Keratinocyte (primary cell): ENCODE data around the gene ANAPC5. TPM values are rescaled to one million over a fixed set of nuclear protein-coding genes. Genes with fewer than 3 reads are reported as not detected.

ENCODE experiments used
- DNase-seq: peaks from one replicate; pipeline ENCODE4 v3.0.0-alpha.2; 2011; ENCODE audit warnings: low read depth, missing footprints, low spot score
- FAIRE-seq: peaks from 2 replicates; lab custom pipeline; 2011; peaks lifted over from hg19 to GRCh38; lab: Jason Lieb, UNC
- H2AFZ ChIP-seq: 2 replicates; pipeline ENCODE4 v1.6.0; 2012; ENCODE audit warnings: low read length, control low read depth, inconsistent platforms; ENCODE audit not compliant: control insufficient read depth
- H3K27ac ChIP-seq: 2 replicates; pipeline ENCODE4 v1.5.1; 2011; ENCODE audit warnings: low read length; ENCODE audit not compliant: control insufficient read depth, insufficient read depth
- H3K27me3 ChIP-seq: 3 replicates; pipeline ENCODE4 v1.6.0; 2011; ENCODE audit warnings: low read length; ENCODE audit not compliant: control insufficient read depth, insufficient read depth; ENCODE audit errors: extremely low read depth
- H3K36me3 ChIP-seq, 2 experiments: 2 replicates in 1 of 2; 3 replicates in 1 of 2; pipeline ENCODE4 v1.5.1; 2011; ENCODE audit warnings: low read length in 2 of 2, mild to moderate bottlenecking in 1 of 2; ENCODE audit not compliant: control insufficient read depth in 2 of 2, insufficient read depth in 2 of 2; ENCODE audit errors: extremely low read depth in 1 of 2
- H3K4me1 ChIP-seq: 3 replicates; pipeline ENCODE4 v1.5.1; 2011; ENCODE audit warnings: low read length; ENCODE audit not compliant: control insufficient read depth, insufficient read depth; ENCODE audit errors: extremely low read depth
- H3K4me2 ChIP-seq: 3 replicates; pipeline ENCODE4 v1.6.0; 2011; ENCODE audit warnings: low read depth, low read length; ENCODE audit not compliant: control insufficient read depth, insufficient read depth; ENCODE audit errors: extremely low read depth
- H3K4me3 ChIP-seq, 3 experiments: fragments of 200-600 bp in 1 of 3; sonication (generic) in 1 of 3; 2 replicates in 2 of 3; 3 replicates in 1 of 3; pipeline ENCODE4 v1.5.1; 2011 to 2016; ENCODE audit warnings: low read length in 3 of 3, mild to moderate bottlenecking in 3 of 3, control low read depth in 2 of 3, inconsistent platforms in 1 of 3, low read depth in 1 of 3, mixed read lengths in 1 of 3, mixed run types in 1 of 3, moderate library complexity in 1 of 3; ENCODE audit not compliant: control insufficient read depth in 2 of 3, insufficient read depth in 2 of 3; ENCODE audit errors: extremely low read depth in 1 of 3
- H3K79me2 ChIP-seq: 2 replicates; pipeline ENCODE4 v1.6.0; 2012; ENCODE audit warnings: low read length; ENCODE audit not compliant: control insufficient read depth, insufficient read depth
- H3K9ac ChIP-seq: 3 replicates; pipeline ENCODE4 v1.6.0; 2011; ENCODE audit warnings: low read length; ENCODE audit not compliant: control insufficient read depth, insufficient read depth; ENCODE audit errors: extremely low read depth
- H3K9me1 ChIP-seq: 3 replicates; pipeline ENCODE4 v1.6.0; 2011; ENCODE audit warnings: low read length; ENCODE audit not compliant: control insufficient read depth, insufficient read depth; ENCODE audit errors: extremely low read depth
- H3K9me3 ChIP-seq: 2 replicates; pipeline ENCODE4 v1.5.1; 2012; ENCODE audit warnings: low read depth, low read length; ENCODE audit not compliant: control insufficient read depth
- H4K20me1 ChIP-seq: 3 replicates; pipeline ENCODE4 v1.6.0; 2011; ENCODE audit warnings: low read length; ENCODE audit not compliant: control insufficient read depth, insufficient read depth; ENCODE audit errors: extremely low read depth
- EZH2 ChIP-seq: IDR thresholded peaks from one replicate; pipeline ENCODE4 v1.6.1; 2012; ENCODE audit warnings: inconsistent platforms, mild to moderate bottlenecking, low read length, moderate library complexity
- dilution Hi-C: fragments of 300-500 bp; cut with MboI; formaldehyde crosslinking; loops from one replicate; pipeline ENCODE4 v1.7.0; 2020; ENCODE audit warnings: low sequenced_read_pairs; ENCODE audit not compliant: extremely low pct_ligation_motif_present
- polyA plus RNA-seq, 5 experiments: library from polyadenylated mRNA; depleted of rRNA in 3 of 5; stranded (reverse) in 3 of 5; stranded (forward) in 1 of 5; unstranded in 1 of 5; fragments of >200 nt; gene quantifications; 1 replicate in 1 of 5; 2 replicates in 3 of 5; 3 replicates in 1 of 5; pipeline versions ENCODE4 v1.2.1 to v1.2.3, GENCODE V29; 2011 to 2012; ENCODE audit warnings: missing spikeins in 2 of 5, low read depth in 1 of 5, low replicate concordance in 1 of 5
- TF ChIP-seq, protein P1 (sequence below), 3 experiments: IDR thresholded peaks in 1 of 3; conservative IDR thresholded peaks in 1 of 3; optimal IDR thresholded peaks in 1 of 3; 2 replicates in 2 of 3; 3 replicates in 1 of 3; pipeline versions ENCODE3 to v1.5.1; 2011; ENCODE audit warnings: low read length in 3 of 3, mild to moderate bottlenecking in 3 of 3, moderate library complexity in 2 of 3, control low read depth in 1 of 3, inconsistent platforms in 1 of 3; ENCODE audit not compliant: insufficient read depth in 2 of 3; ENCODE audit errors: extremely low read depth in 1 of 3

ANAPC5 gene
- polyA plus RNA-seq, 1 donor (not counting 4 experiments of a cell fraction or from before 2014, with no cell fraction given), result 115 TPM

- TF ChIP-seq, protein P1, sequence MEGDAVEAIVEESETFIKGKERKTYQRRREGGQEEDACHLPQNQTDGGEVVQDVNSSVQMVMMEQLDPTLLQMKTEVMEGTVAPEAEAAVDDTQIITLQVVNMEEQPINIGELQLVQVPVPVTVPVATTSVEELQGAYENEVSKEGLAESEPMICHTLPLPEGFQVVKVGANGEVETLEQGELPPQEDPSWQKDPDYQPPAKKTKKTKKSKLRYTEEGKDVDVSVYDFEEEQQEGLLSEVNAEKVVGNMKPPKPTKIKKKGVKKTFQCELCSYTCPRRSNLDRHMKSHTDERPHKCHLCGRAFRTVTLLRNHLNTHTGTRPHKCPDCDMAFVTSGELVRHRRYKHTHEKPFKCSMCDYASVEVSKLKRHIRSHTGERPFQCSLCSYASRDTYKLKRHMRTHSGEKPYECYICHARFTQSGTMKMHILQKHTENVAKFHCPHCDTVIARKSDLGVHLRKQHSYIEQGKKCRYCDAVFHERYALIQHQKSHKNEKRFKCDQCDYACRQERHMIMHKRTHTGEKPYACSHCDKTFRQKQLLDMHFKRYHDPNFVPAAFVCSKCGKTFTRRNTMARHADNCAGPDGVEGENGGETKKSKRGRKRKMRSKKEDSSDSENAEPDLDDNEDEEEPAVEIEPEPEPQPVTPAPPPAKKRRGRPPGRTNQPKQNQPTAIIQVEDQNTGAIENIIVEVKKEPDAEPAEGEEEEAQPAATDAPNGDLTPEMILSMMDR (optimal IDR thresholded peaks at IDR 0.05 in 1 of 3, IDR thresholded peaks at IDR 0.05 in 1 of 3, conservative IDR thresholded peaks at IDR 0.05 in 1 of 3; ENCODE audit: extremely low read depth in 1 of 3, insufficient read depth in 2 of 3, low read length in 3 of 3), result no peak
- TF ChIP-seq EZH2, result no peak
- no peak overlapping the region for H3K9ac ChIP-seq
- DNase-seq (no peak), FAIRE-seq (no peak)
- H3K36me3 ChIP-seq, result peaks cover 18 to 31% of the 10 kb centered on the region in 2 experiments
- dilution Hi-C loops, result no loop called here
- H4K20me1 ChIP-seq, result no peaks in the 10 kb centered on the region
- no peaks in the 10 kb centered on the region for H3K9me3 ChIP-seq
- H3K27ac ChIP-seq, result no peak overlapping the region
- H2AFZ ChIP-seq, result no peak overlapping the region
- peaks cover 4% of the 10 kb centered on the region for H3K4me1 ChIP-seq
- no peak overlapping the region for H3K4me3 ChIP-seq
- no peaks in the 10 kb centered on the region for H3K27me3 ChIP-seq
- H3K79me2 ChIP-seq, result no peaks in the 10 kb centered on the region
- H3K9me1 ChIP-seq, result no peaks in the 10 kb centered on the region
- H3K4me2 ChIP-seq, result no peak overlapping the region
Measured at GRCh38 chr12:121333747-121334146, 18.5 kb downstream of the ANAPC5 start.

GRCh38 chr12:121331248-121331647 is 21.0 kb downstream of the ANAPC5 start:
- Histone ChIP-seq H3K4me2 (no peak overlapping the region), H4K20me1 (no peaks in the 10 kb centered on the region), H3K4me1 (peaks cover 4% of the 10 kb centered on the region), H3K9me1 (no peaks in the 10 kb centered on the region), H3K9ac (no peak overlapping the region), H3K36me3 (peaks cover 28 to 35% of the 10 kb centered on the region in 2 experiments), H2AFZ (no peak overlapping the region), H3K4me3 (no peak overlapping the region), H3K27ac (no peak overlapping the region), H3K27me3 (no peaks in the 10 kb centered on the region), H3K9me3 (no peaks in the 10 kb centered on the region), H3K79me2 (no peaks in the 10 kb centered on the region)
- no peak for TF ChIP-seq EZH2
- TF ChIP-seq, protein P1 (optimal IDR thresholded peaks at IDR 0.05 in 1 of 3, IDR thresholded peaks at IDR 0.05 in 1 of 3, conservative IDR thresholded peaks at IDR 0.05 in 1 of 3; ENCODE audit: extremely low read depth in 1 of 3, insufficient read depth in 2 of 3, low read length in 3 of 3), result no peak
- FAIRE-seq (no peak), DNase-seq (no peak)
- dilution Hi-C loops, result no loop called here
